Breast epithelium (tissue), 3 donors: ENCODE data around the gene MRAP.

Source experiments
- CTCF ChIP-seq, 3 donors: fragments of 450-650 bp; IDR thresholded peaks; one replicate each; pipeline ENCODE4 v1.5.1; 2016 to 2017; ENCODE audit warnings: antibody characterized with exemption in 3 of 3, mild to moderate bottlenecking in 3 of 3, moderate library complexity in 3 of 3
- POLR2A ChIP-seq: fragments of 450-650 bp; IDR thresholded peaks from one replicate; pipeline ENCODE4 v1.6.1; 2016; ENCODE audit warnings: antibody characterized with exemption, mild to moderate bottlenecking, moderate library complexity
- POLR2AphosphoS5 ChIP-seq, 3 donors: sonication (generic); formaldehyde crosslinking; IDR thresholded peaks; one replicate each; pipeline ENCODE4 v1.6.1; 2017; ENCODE audit warnings: antibody characterized with exemption in 3 of 3

- no peak for TF ChIP-seq CTCF (IDR thresholded peaks at IDR 0.05)
- no peak for TF ChIP-seq POLR2AphosphoS5 (IDR thresholded peaks at IDR 0.05)
- TF ChIP-seq POLR2A: no peak
Measured at GRCh38 chr21:32314806-32315205, 16.2 kb downstream of the MRAP start.
